GM12878 (cell line): ENCODE measurements around the gene TMC6. TPM values are rescaled to one million over a fixed set of nuclear protein-coding genes. Genes with fewer than 3 reads are reported as not detected.

Experiments
- ATAC-seq: fragments of 200-7000 bp; cut with Tn5 transposase; 3 replicates; pipeline ENCODE4 v1.9.1; 2020; ENCODE audit warnings: mild to moderate bottlenecking, moderate library complexity
- BruUV-seq: library from RNA; stranded (reverse); fragments of 400-500 nt; replicated peaks from 2 replicates; lab custom pipeline; 2021; lab: Mats Ljungman, UMichigan
- CTCF ChIA-PET: fragments of 300-600 bp; sonication (Branson Sonifier 250); formaldehyde crosslinking; extraction: SDS; loops from one replicate; lab custom pipeline; 2021; ENCODE audit warnings: inconsistent platforms; lab: Yijun Ruan, JAX
- POLR2A ChIA-PET: fragments of 350-600 bp; formaldehyde crosslinking; extraction: SDS; loops from one replicate; lab custom pipeline; 2021; ENCODE audit warnings: inconsistent platforms; lab: Charles Lee
- RAD21 ChIA-PET: fragments of 300-600 bp; sonication (Branson Sonifier 250); formaldehyde crosslinking; loops from one replicate; lab custom pipeline; 2023; ENCODE audit warnings: antibody characterized with exemption; ENCODE audit not compliant: unreplicated experiment; lab: Charles Lee
- SMC1A ChIA-PET: fragments of 300-600 bp; sonication (Branson Sonifier 250); formaldehyde crosslinking; loops from one replicate; lab custom pipeline; 2023; ENCODE audit not compliant: unreplicated experiment, uncharacterized antibody; lab: Charles Lee
- DNase-seq: peaks from one replicate; pipeline ENCODE4 v3.0.0-alpha.2; 2011; ENCODE audit warnings: low read depth, low spot score
- FAIRE-seq: peaks from 3 replicates; lab custom pipeline; 2011; peaks lifted over from hg19 to GRCh38; lab: Jason Lieb, UNC
- H2AFZ ChIP-seq: 2 replicates; pipeline ENCODE4 v1.6.0; 2011; ENCODE audit warnings: low read depth, low read length, control low read depth; ENCODE audit not compliant: control insufficient read depth
- H3K27ac ChIP-seq: 2 replicates; pipeline ENCODE4 v1.5.1; 2011; ENCODE audit warnings: control low read depth; ENCODE audit not compliant: control insufficient read depth, insufficient read depth
- H3K27me3 ChIP-seq, 2 experiments: replicated peaks in 1 of 2; 2 replicates each; pipeline versions ENCODE4 v1.6.0 to v1.6.1; 2011; ENCODE audit warnings: low read length in 1 of 2; ENCODE audit not compliant: control insufficient read depth in 2 of 2, insufficient read depth in 2 of 2
- H3K36me3 ChIP-seq, 2 experiments: 2 replicates each; pipeline ENCODE4 v1.5.1; 2011; ENCODE audit warnings: low read length in 1 of 2; ENCODE audit not compliant: control insufficient read depth in 2 of 2, insufficient read depth in 2 of 2
- H3K4me1 ChIP-seq: 2 replicates; pipeline ENCODE4 v1.6.1; 2011; ENCODE audit warnings: mild to moderate bottlenecking, low read length, moderate library complexity, mixed read lengths; ENCODE audit not compliant: control insufficient read depth, insufficient read depth
- H3K4me2 ChIP-seq: 2 replicates; pipeline ENCODE4 v1.6.0; 2011; ENCODE audit warnings: control low read depth; ENCODE audit not compliant: control insufficient read depth, insufficient read depth
- H3K4me3 ChIP-seq: fragments of 200-600 bp; sonication (generic); 2 replicates; pipeline ENCODE4 v1.5.1; 2016
- H3K79me2 ChIP-seq: 2 replicates; pipeline ENCODE4 v1.6.0; 2011; ENCODE audit warnings: low read length; ENCODE audit not compliant: control insufficient read depth, insufficient read depth
- H3K9ac ChIP-seq: 2 replicates; pipeline ENCODE4 v1.8.0; 2011; ENCODE audit warnings: low read length, control low read depth, mixed read lengths; ENCODE audit not compliant: control insufficient read depth, insufficient read depth
- H3K9me3 ChIP-seq: replicated peaks from 3 replicates; pipeline ENCODE4 v1.5.1; 2011; ENCODE audit warnings: mild to moderate bottlenecking, low read length; ENCODE audit not compliant: control insufficient read depth, insufficient read depth
- H4K20me1 ChIP-seq: 2 replicates; pipeline ENCODE4 v1.6.0; 2011; ENCODE audit not compliant: control insufficient read depth, insufficient read depth
- HCFC1 ChIP-seq: fragments of 150-350 bp; IDR thresholded peaks from 2 replicates; pipeline ENCODE4 v1.6.1; 2014; ENCODE audit warnings: low read length
- POLR2A ChIP-seq: IDR thresholded peaks from 2 replicates; pipeline ENCODE4 v1.6.1; 2011; ENCODE audit warnings: low read depth, mild to moderate bottlenecking, low read length
- POLR2AphosphoS2 ChIP-seq: IDR thresholded peaks from 2 replicates; pipeline ENCODE4 v1.6.1; 2011; ENCODE audit warnings: low read depth, mild to moderate bottlenecking, low read length, improper control_type of control experiment, moderate library complexity
- POLR2AphosphoS5 ChIP-seq: IDR thresholded peaks from 2 replicates; pipeline ENCODE4 v1.6.1; 2011; ENCODE audit warnings: mild to moderate bottlenecking, low read length, inconsistent platforms
- POU2F2 ChIP-seq: IDR thresholded peaks from 3 replicates; pipeline ENCODE4 v1.6.1; 2011; ENCODE audit warnings: low read depth, mild to moderate bottlenecking, low read length, borderline replicate concordance
- WGBS: methylation state at CpG from one replicate; pipeline ENCODE4 v1.1.6; 2016; ENCODE audit warnings: low lambda C conversion rate; ENCODE audit not compliant: insufficient replicate concordance, insufficient coverage; ENCODE audit errors: missing lambda C conversion rate; 5-methylcytosine and 5-hydroxymethylcytosine counted together
- in situ Hi-C: fragments of 300-500 bp; cut with MboI; formaldehyde crosslinking; loops from 9 replicates; pipeline ENCODE4 v1.14.3; 2018; ENCODE audit warnings: mixed read lengths
- intact Hi-C: fragments of 100-400 bp; cut with micrococcal nuclease; formaldehyde crosslinking; loops from one replicate; pipeline ENCODE4 v1.14.2; 2022; ENCODE audit not compliant: unreplicated experiment
- polyA plus RNA-seq, 11 experiments: library from polyadenylated mRNA; depleted of rRNA in 4 of 11; unstranded in 6 of 11; stranded (reverse) in 5 of 11; fragments of >200 nt; fragmentation: Nextera tagmentation in 4 of 11; fragmentation: Illumina TruSeq in 1 of 11; extraction: Ambion mirVana in 4 of 11; extraction: Trizol in 1 of 11; gene quantifications; 1 replicate in 1 of 11; 2 replicates in 10 of 11; pipeline versions ENCODE4 v1.2.1 to v1.2.3, GENCODE V29; 2011 to 2016; ENCODE audit warnings: inconsistent platforms in 2 of 11, missing spikeins in 2 of 11, low read depth in 1 of 11
- total RNA-seq, 4 experiments: library from RNA; depleted of rRNA in 3 of 4; stranded (reverse); fragments of >200 nt in 3 of 4; fragmentation: Illumina TruSeq in 1 of 4; extraction: Trizol in 1 of 4; gene quantifications; 2 replicates each; pipeline versions ENCODE4 v1.2.1 to v1.2.3, GENCODE V29; 2013 to 2021
- TF ChIP-seq, protein P1 (sequence below): IDR thresholded peaks from 2 replicates; pipeline ENCODE4 v1.6.1; 2011; ENCODE audit warnings: borderline replicate concordance, low read depth, mild to moderate bottlenecking, moderate library complexity, mixed read lengths, low read length; ENCODE audit not compliant: insufficient read depth; ENCODE audit errors: extremely low read length

TMC6 gene
- total and polyA plus RNA-seq, 10 of the 15 experiments (the other 5 are each of a cell fraction or from before 2014, with no cell fraction given) = 1.9 to 232 (median 60.6) TPM

DNA sequence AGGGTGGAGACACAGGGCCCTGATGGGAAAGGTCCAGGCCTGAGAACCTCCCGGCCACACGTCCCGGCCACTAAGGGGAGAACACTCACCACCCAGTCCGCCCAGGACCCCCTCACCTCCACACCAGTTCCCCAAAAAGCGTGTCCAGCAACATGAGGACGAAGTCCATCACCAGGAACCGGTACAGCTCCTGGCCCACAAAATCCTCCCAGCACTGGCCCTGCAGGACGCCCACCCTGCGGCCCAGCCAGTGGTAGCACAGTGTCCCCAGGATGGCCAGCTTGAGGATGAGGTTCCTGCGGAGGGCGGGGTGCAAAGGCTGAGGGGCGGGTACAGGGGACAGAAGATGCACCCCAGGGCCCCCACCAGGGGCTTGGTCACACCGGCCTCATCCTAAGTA, 8.0 kb downstream of the TMC6 start:
- Histone ChIP-seq H3K9me3 (no peaks in the 10 kb centered on the region), H3K4me2 (peak overlapping the region; percentile 93), H3K4me1 (peaks cover 46% of the 10 kb centered on the region), H3K36me3 (peaks cover 16 to 27% of the 10 kb centered on the region in 2 experiments), H3K27ac (no peak overlapping the region; the same call in 1 of the 2 replicates), H3K9ac (no peak overlapping the region), H2AFZ (no peak overlapping the region), H3K79me2 (peaks cover 49% of the 10 kb centered on the region), H4K20me1 (no peaks in the 10 kb centered on the region), H3K27me3 (no peaks in the 10 kb centered on the region), H3K4me3 (peak overlapping the region; percentile 70; the same call in 1 of the 2 replicates)
- POLR2A ChIA-PET = interaction anchor here (0.6 kb wide), 2 partner anchors 68 to 84 kb away, joined by 3 to 6 read pairs; no protein-coding TSS in a partner anchor
- ATAC-seq = no peak
- 94% methylated on average over 13 of the region's 13 CpGs for WGBS
- CTCF ChIA-PET = interaction anchor here (0.8 to 12.7 kb wide), 4 partner anchors 14 to 131 kb away, joined by 4 to 100 read pairs (median 10); no protein-coding TSS in a partner anchor
- TF ChIP-seq POLR2AphosphoS5 (0 out of 2 replicates have a peak, but pooled peaks have one; percentile 15), POU2F2 (no peak), POLR2A (peak; percentile 26; the same call in 1 of the 2 replicates)
- BruUV-seq = no TSS peak
- no peak for DNase-seq
- SMC1A ChIA-PET = interaction anchor here (1.1 kb wide), 1 partner anchor 101 kb away, joined by 5 read pairs; no protein-coding TSS in a partner anchor
- in situ Hi-C loops = no loop called here
- FAIRE-seq = no peak
- intact Hi-C loops = no loop called here
- RAD21 ChIA-PET = interaction anchor here (0.7 to 1.3 kb wide), 4 partner anchors 10 to 131 kb away, joined by 3 to 4 read pairs (median 3); partner anchors contain the start of gene TMC8

DNA sequence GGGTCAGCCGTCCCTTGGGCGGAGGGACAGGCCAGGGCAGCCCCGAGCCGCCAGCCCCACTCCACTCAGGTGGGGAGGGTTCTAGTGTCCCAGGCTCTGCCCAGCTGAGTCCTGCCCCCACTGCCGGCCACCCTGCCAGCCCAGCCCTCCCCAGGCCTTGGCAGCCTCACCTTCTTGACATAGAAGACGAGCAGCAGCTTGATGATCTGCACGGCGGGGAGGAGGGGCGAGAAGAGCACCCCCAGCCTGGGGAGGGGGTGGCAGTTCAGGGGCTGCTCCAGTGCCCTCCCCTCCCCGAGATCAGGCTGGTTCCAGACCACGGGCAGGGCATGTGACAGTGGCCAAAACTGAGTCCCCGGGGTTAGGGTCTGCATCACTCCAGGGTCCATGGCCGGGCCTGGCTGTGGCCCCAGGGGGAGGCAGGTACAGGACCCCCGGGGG, 9.7 kb downstream of the TMC6 start:
- peak; percentile 77 for TF ChIP-seq POLR2A
- no peak for TF ChIP-seq HCFC1
- TF ChIP-seq POLR2AphosphoS2 = peak; percentile 77; the same call in 1 of the 2 replicates
- TF ChIP-seq, protein P1, sequence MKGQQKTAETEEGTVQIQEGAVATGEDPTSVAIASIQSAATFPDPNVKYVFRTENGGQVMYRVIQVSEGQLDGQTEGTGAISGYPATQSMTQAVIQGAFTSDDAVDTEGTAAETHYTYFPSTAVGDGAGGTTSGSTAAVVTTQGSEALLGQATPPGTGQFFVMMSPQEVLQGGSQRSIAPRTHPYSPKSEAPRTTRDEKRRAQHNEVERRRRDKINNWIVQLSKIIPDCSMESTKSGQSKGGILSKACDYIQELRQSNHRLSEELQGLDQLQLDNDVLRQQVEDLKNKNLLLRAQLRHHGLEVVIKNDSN = peak; percentile 3
- H3K27ac ChIP-seq = no peak overlapping the region
- H3K36me3 ChIP-seq = peaks cover 28 to 31% of the 10 kb centered on the region in 2 experiments
- H3K79me2 ChIP-seq = peaks cover 32% of the 10 kb centered on the region
- no peak overlapping the region for H3K9ac ChIP-seq
- no peak for DNase-seq
- ChIA-PET RAD21 (interaction anchor here (1.5 kb wide), 1 partner anchor 58 kb away, joined by 3 read pairs; no protein-coding TSS in a partner anchor), CTCF (interaction anchor here (0.6 to 12.7 kb wide), 3 partner anchors 16 to 815 kb away, joined by 3 to 100 read pairs (median 13); no protein-coding TSS in a partner anchor), SMC1A (no interaction called here), POLR2A (no interaction called here)
- no peak overlapping the region for H2AFZ ChIP-seq
- H3K4me2 ChIP-seq = no peak overlapping the region
- no peaks in the 10 kb centered on the region for H3K9me3 ChIP-seq
- peaks cover 45% of the 10 kb centered on the region for H3K4me1 ChIP-seq
- FAIRE-seq = no peak
- H3K4me3 ChIP-seq = no peak overlapping the region
- intact Hi-C loops (no loop called here), in situ Hi-C loops (no loop called here)
- peaks cover 5% of the 10 kb centered on the region; the same call in 1 of the 2 replicates for H4K20me1 ChIP-seq
- no TSS peak for BruUV-seq
- ATAC-seq = no peak
- 92% methylated on average over 12 of the region's 14 CpGs for WGBS
- H3K27me3 ChIP-seq = no peaks in the 10 kb centered on the region
